PC-9 (cell line): Measurements from ENCODE around the gene EVC.

ENCODE experiments used
- CTCF ChIP-seq: fragments of 200-600 bp; sonication (generic); conservative IDR thresholded peaks from 2 replicates; pipeline ENCODE4 v1.6.1; 2017; ENCODE audit warnings: mixed run types, antibody characterized with exemption, mild to moderate bottlenecking, moderate library complexity
- EZH2 ChIP-seq: fragments of 200-600 bp; sonication (generic); IDR thresholded peaks from 2 replicates; pipeline ENCODE4 v1.8.0; 2017; ENCODE audit warnings: antibody characterized with exemption, low read depth

GRCh38 chr4:5686338-5686737, 24.7 kb upstream of the EVC start:
- TF ChIP-seq CTCF (no peak), EZH2 (no peak)
